HepG2 (cell line): ENCODE data around the gene ZACN. TPM values are rescaled to one million over a fixed set of nuclear protein-coding genes. Genes with fewer than 3 reads are reported as not detected.
A peak's percentile ranks its signal among the peaks of the same experiment; 100 is the strongest.

ENCODE experiments used
- AFF4 ChIP-seq: sonication (generic); formaldehyde crosslinking; IDR thresholded peaks from 2 replicates; pipeline ENCODE4 v1.4.0; 2020; ENCODE audit warnings: missing genetic modification reagents
- ATF4 ChIP-seq, 2 experiments: fragments of 450-650 bp in 1 of 2; sonication (generic) in 1 of 2; formaldehyde crosslinking; IDR thresholded peaks; 2 replicates each; pipeline versions ENCODE4 v1.5.0 to v1.8.0; 2020 to 2022; ENCODE audit warnings: mild to moderate bottlenecking in 1 of 2, missing genetic modification reagents in 1 of 2
- HNF1A ChIP-seq, 2 experiments: sonication (generic) in 1 of 2; formaldehyde crosslinking in 1 of 2; IDR thresholded peaks; 2 replicates each; pipeline versions ENCODE4 v1.4.0 to v1.6.1; 2016 to 2020; ENCODE audit warnings: borderline replicate concordance in 1 of 2, low read depth in 1 of 2, mild to moderate bottlenecking in 1 of 2, missing genetic modification reagents in 1 of 2
- HNRNPLL ChIP-seq: fragments of 200-400 bp; formaldehyde crosslinking; IDR thresholded peaks from 2 replicates; pipeline ENCODE4 v1.6.1; 2017; ENCODE audit warnings: mild to moderate bottlenecking, low read depth, low read length; ENCODE audit not compliant: poor library complexity, severe bottlenecking
- HOXA9 ChIP-seq: sonication (generic); formaldehyde crosslinking; IDR thresholded peaks from 2 replicates; pipeline ENCODE4 v1.8.1; 2022; ENCODE audit warnings: missing genetic modification reagents, mild to moderate bottlenecking, moderate library complexity, borderline replicate concordance
- IKZF5 ChIP-seq: IDR thresholded peaks from 2 replicates; pipeline ENCODE4 v1.6.1; 2018; ENCODE audit warnings: missing genetic modification reagents, mild to moderate bottlenecking, missing compliant biosample characterization
- JUNB ChIP-seq: sonication (generic); formaldehyde crosslinking; IDR thresholded peaks from 2 replicates; pipeline ENCODE4 v1.8.0; 2022; ENCODE audit warnings: missing genetic modification reagents, mild to moderate bottlenecking, borderline replicate concordance
- PCBP2 ChIP-seq: fragments of 200-400 bp; formaldehyde crosslinking; optimal IDR thresholded peaks from 2 replicates; pipeline ENCODE3; 2018; ENCODE audit warnings: low read length, low read depth; ENCODE audit not compliant: poor library complexity, severe bottlenecking
- POLR2AphosphoS5 ChIP-seq: IDR thresholded peaks from 2 replicates; pipeline ENCODE4 v1.6.1; 2012; ENCODE audit warnings: low read depth, low read length
- RBM22 ChIP-seq: fragments of 200-400 bp; formaldehyde crosslinking; optimal IDR thresholded peaks from 2 replicates; pipeline ENCODE3; 2017; ENCODE audit warnings: mild to moderate bottlenecking, low read length, moderate library complexity
- SAP130 ChIP-seq: IDR thresholded peaks from 2 replicates; pipeline ENCODE4 v1.6.1; 2016; ENCODE audit warnings: low read depth
- SRSF1 ChIP-seq: fragments of 200-400 bp; formaldehyde crosslinking; optimal IDR thresholded peaks from 2 replicates; pipeline ENCODE3; 2017; ENCODE audit warnings: mild to moderate bottlenecking, low read depth, low read length, moderate library complexity
- SRSF9 ChIP-seq: fragments of 200-400 bp; formaldehyde crosslinking; IDR thresholded peaks from 2 replicates; pipeline ENCODE4 v1.6.1; 2018; ENCODE audit warnings: borderline replicate concordance, mild to moderate bottlenecking, low read depth, low read length; ENCODE audit not compliant: insufficient read depth, poor library complexity, severe bottlenecking
- ZIK1 ChIP-seq: sonication (generic); formaldehyde crosslinking; IDR thresholded peaks from 2 replicates; pipeline ENCODE4 v1.5.0; 2020; ENCODE audit warnings: mild to moderate bottlenecking, low read depth, missing genetic modification reagents, borderline replicate concordance
- ZNF296 ChIP-seq: sonication (generic); formaldehyde crosslinking; conservative IDR thresholded peaks from 2 replicates; pipeline ENCODE4 v1.5.0; 2020; ENCODE audit warnings: mild to moderate bottlenecking, missing genetic modification reagents
- ZNF614 ChIP-seq: IDR thresholded peaks from 2 replicates; pipeline ENCODE4 v1.6.1; 2018; ENCODE audit warnings: missing biosample characterization, missing genetic modification reagents, inconsistent platforms, borderline replicate concordance
- polyA plus RNA-seq, 8 experiments: library from polyadenylated mRNA; depleted of rRNA in 3 of 8; stranded (reverse) in 7 of 8; unstranded in 1 of 8; fragments of >200 nt; fragmentation: Illumina TruSeq in 4 of 8; extraction: Trizol in 4 of 8; gene quantifications; 2 replicates each; pipeline versions ENCODE4 v1.2.1 to v1.2.3, GENCODE V29; 2011 to 2016; ENCODE audit warnings: low read depth in 4 of 8, missing spikeins in 1 of 8, mixed read lengths in 1 of 8; ENCODE audit not compliant: insufficient read depth in 1 of 8
- total RNA-seq, 5 experiments: library from RNA; depleted of rRNA; stranded (reverse); fragments of >200 nt; fragmentation: Illumina TruSeq; extraction: Trizol; gene quantifications; 2 replicates each; pipeline ENCODE4 v1.2.3, GENCODE V29; 2016; ENCODE audit warnings: low read depth in 1 of 5

ZACN gene
- total and polyA plus RNA-seq, 2 of the 13 experiments (the other 11 are each of a cell fraction or from before 2014, with no cell fraction given), result 0.11 to 0.15 TPM

- TF ChIP-seq HNF1A (IDR thresholded peaks at IDR 0.05; ENCODE audit: low read depth) (no peak), HNF1A (CRISPR knock-in tag; IDR thresholded peaks at IDR 0.05; ENCODE audit: borderline replicate concordance) (0 out of 2 replicates have a peak, but pooled peaks have one; percentile 30), RBM22 (peak; percentile 41), ZIK1 (CRISPR knock-in tag) (peak; percentile 57; the same call in 1 of the 2 replicates), AFF4 (CRISPR knock-in tag) (no peak), SAP130 (CRISPR knock-in tag) (no peak), PCBP2 (peak; percentile 57), ZNF614 (CRISPR knock-in tag) (0 out of 2 replicates have a peak, but pooled peaks have one; percentile 22), JUNB (0 out of 2 replicates have a peak, but pooled peaks have one; percentile 53), HNRNPLL (peak; percentile 23), ZNF296 (0 out of 2 replicates have a peak, but pooled peaks have one; percentile 28), ATF4 (CRISPR knock-in tag; IDR thresholded peaks at IDR 0.05) (0 out of 4 replicates have a peak, but pooled peaks of 1 of the 2 experiments have one; percentile 15), SRSF9 (no peak), SRSF1 (peak; percentile 30), IKZF5 (peak; percentile 13; the same call in 1 of the 2 replicates), POLR2AphosphoS5 (peak; percentile 12; the same call in 1 of the 2 replicates), HOXA9 (peak; percentile 70; the same call in 1 of the 2 replicates)
These were observed 1.2 kb downstream of the ZACN start (continued) for GRCh38 chr17:76079956-76080767.
